IMR-90 (cell line): Measurements from ENCODE around the gene TRIM40. TPM values are rescaled to one million over a fixed set of nuclear protein-coding genes. Genes with fewer than 3 reads are reported as not detected.

Experiments
- ATAC-seq: fragments of 200-7000 bp; cut with Tn5 transposase; 2 replicates; pipeline ENCODE4 v1.9.1; 2020; ENCODE audit warnings: low read depth, mild to moderate bottlenecking, moderate library complexity
- BruUV-seq: library from RNA; stranded (reverse); fragments of 400-500 nt; replicated peaks from 2 replicates; lab custom pipeline; 2021; lab: Mats Ljungman, UMichigan
- CTCF ChIA-PET: fragments of 300-600 bp; formaldehyde crosslinking; extraction: SDS; loops from one replicate; lab custom pipeline; 2021; ENCODE audit warnings: antibody characterized with exemption; lab: Yijun Ruan, JAX
- POLR2A ChIA-PET: fragments of 300-600 bp; sonication (Branson Sonifier 250); formaldehyde crosslinking; loops from one replicate; lab custom pipeline; 2022; ENCODE audit warnings: antibody characterized with exemption; ENCODE audit not compliant: unreplicated experiment; lab: Charles Lee
- DNase-seq: peaks from one replicate; pipeline ENCODE4 v3.0.0; 2013
- H2AFZ ChIP-seq: replicated peaks from 2 replicates; pipeline ENCODE3; 2013; ENCODE audit warnings: low read length, mild to moderate bottlenecking; ENCODE audit not compliant: poor library complexity
- H2AK5ac ChIP-seq: 2 replicates; pipeline ENCODE4 v1.6.1; 2013; ENCODE audit warnings: low read depth, low read length, inconsistent platforms
- H2AK9ac ChIP-seq: replicated peaks from 2 replicates; pipeline ENCODE3; 2013; ENCODE audit warnings: mild to moderate bottlenecking, low read depth, low read length, moderate library complexity; ENCODE audit not compliant: poor library complexity
- H2BK120ac ChIP-seq: 2 replicates; pipeline ENCODE4 v1.6.1; 2013; ENCODE audit warnings: low read depth, low read length, inconsistent platforms
- H2BK15ac ChIP-seq: 3 replicates; pipeline ENCODE4 v1.6.1; 2013; ENCODE audit warnings: low read depth, low read length, inconsistent platforms
- H2BK20ac ChIP-seq: 2 replicates; pipeline ENCODE4 v1.6.1; 2013; ENCODE audit warnings: low read depth, mild to moderate bottlenecking, inconsistent platforms, low read length, moderate library complexity
- H2BK5ac ChIP-seq: 2 replicates; pipeline ENCODE4 v1.6.1; 2013; ENCODE audit warnings: mild to moderate bottlenecking, low read depth, low read length, inconsistent platforms; ENCODE audit not compliant: poor library complexity, severe bottlenecking
- H3K14ac ChIP-seq: replicated peaks from 2 replicates; pipeline ENCODE4 v1.6.1; 2013; ENCODE audit warnings: low read depth, low read length, inconsistent platforms
- H3K18ac ChIP-seq: 2 replicates; pipeline ENCODE4 v1.6.1; 2013; ENCODE audit warnings: low read depth, low read length, control low read depth
- H3K23ac ChIP-seq: 2 replicates; pipeline ENCODE4 v1.6.1; 2013; ENCODE audit warnings: low read depth, low read length, inconsistent platforms
- H3K27ac ChIP-seq: 2 replicates; pipeline ENCODE4 v1.5.1; 2013; ENCODE audit warnings: mild to moderate bottlenecking, control low read depth, low read length; ENCODE audit not compliant: insufficient read depth
- H3K27me3 ChIP-seq: 2 replicates; pipeline ENCODE4 v1.6.1; 2013; ENCODE audit warnings: low read length; ENCODE audit not compliant: control insufficient read depth, insufficient read depth
- H3K36me3 ChIP-seq: 2 replicates; pipeline ENCODE4 v1.6.1; 2013; ENCODE audit warnings: low read length, mixed read lengths; ENCODE audit not compliant: control insufficient read depth, insufficient read depth
- H3K4ac ChIP-seq: 2 replicates; pipeline ENCODE4 v1.6.1; 2013; ENCODE audit warnings: low read depth, low read length, inconsistent platforms
- H3K4me1 ChIP-seq: 2 replicates; pipeline ENCODE4 v1.6.1; 2013; ENCODE audit warnings: low read length, mixed read lengths; ENCODE audit not compliant: control insufficient read depth, insufficient read depth
- H3K4me2 ChIP-seq: 2 replicates; pipeline ENCODE4 v1.6.1; 2013; ENCODE audit warnings: low read depth, mild to moderate bottlenecking, control low read depth, low read length, moderate library complexity
- H3K4me3 ChIP-seq: 2 replicates; pipeline ENCODE4 v1.5.1; 2013; ENCODE audit warnings: low read depth, mild to moderate bottlenecking, control low read depth, low read length, moderate library complexity; ENCODE audit not compliant: insufficient read depth
- H3K56ac ChIP-seq: 2 replicates; pipeline ENCODE4 v1.6.1; 2013; ENCODE audit warnings: low read length, inconsistent platforms; ENCODE audit not compliant: insufficient read depth; ENCODE audit errors: extremely low read depth
- H3K79me1 ChIP-seq, 2 experiments: 2 replicates each; pipeline ENCODE4 v1.6.1; 2013; ENCODE audit warnings: low read length in 2 of 2, inconsistent platforms in 1 of 2, low read depth in 1 of 2
- H3K9ac ChIP-seq: 2 replicates; pipeline ENCODE4 v1.6.1; 2013; ENCODE audit warnings: low read depth, low read length, control low read depth
- H3K9me1 ChIP-seq: 2 replicates; pipeline ENCODE4 v1.6.1; 2013; ENCODE audit warnings: low read length, inconsistent platforms; ENCODE audit not compliant: insufficient read depth
- H3K9me3 ChIP-seq: 2 replicates; pipeline ENCODE4 v1.6.1; 2013; ENCODE audit warnings: low read length; ENCODE audit not compliant: control insufficient read depth, insufficient read depth
- H4K20me1 ChIP-seq: 2 replicates; pipeline ENCODE4 v1.6.1; 2013; ENCODE audit warnings: low read length, inconsistent platforms; ENCODE audit not compliant: insufficient read depth
- H4K5ac ChIP-seq: 2 replicates; pipeline ENCODE4 v1.6.1; 2013; ENCODE audit warnings: mild to moderate bottlenecking, low read depth, low read length, control low read depth
- H4K8ac ChIP-seq, 2 experiments: 2 replicates each; pipeline ENCODE4 v1.6.1; 2013; ENCODE audit warnings: low read depth in 2 of 2, low read length in 2 of 2, control low read depth in 1 of 2, inconsistent platforms in 1 of 2
- H4K91ac ChIP-seq: 2 replicates; pipeline ENCODE4 v1.6.1; 2013; ENCODE audit warnings: low read depth, low read length, inconsistent platforms; ENCODE audit not compliant: insufficient read depth
- CHD1 ChIP-seq: IDR thresholded peaks from 2 replicates; pipeline ENCODE4 v1.6.1; 2012; ENCODE audit warnings: low read depth, low read length, improper control_type of control experiment
- ELK1 ChIP-seq: fragments of 150-350 bp; IDR thresholded peaks from 2 replicates; pipeline ENCODE4 v1.6.1; 2016; ENCODE audit warnings: low read depth, mild to moderate bottlenecking, low read length, moderate library complexity, borderline replicate concordance
- MAFK ChIP-seq: IDR thresholded peaks from 2 replicates; pipeline ENCODE4 v1.6.1; 2012; ENCODE audit warnings: low read depth, low read length, improper control_type of control experiment
- MXI1 ChIP-seq: IDR thresholded peaks from 2 replicates; pipeline ENCODE4 v1.6.1; 2012; ENCODE audit warnings: low read depth, mild to moderate bottlenecking, low read length, moderate library complexity, borderline replicate concordance
- RCOR1 ChIP-seq: IDR thresholded peaks from 2 replicates; pipeline ENCODE4 v1.6.1; 2012; ENCODE audit warnings: mild to moderate bottlenecking, low read length, improper control_type of control experiment; ENCODE audit not compliant: insufficient replicate concordance
- USF2 ChIP-seq: fragments of 150-350 bp; IDR thresholded peaks from 2 replicates; pipeline ENCODE4 v1.6.1; 2017; ENCODE audit warnings: mild to moderate bottlenecking, antibody characterized with exemption, low read length, low read depth
- WGBS, 2 experiments: methylation state at CpG; one replicate each; pipeline versions ENCODE4 v1.1.5 to v1.1.7; 2013; ENCODE audit warnings: missing lambda C conversion rate in 2 of 2; ENCODE audit not compliant: insufficient read length in 1 of 2; ENCODE audit errors: extremely low coverage in 2 of 2; 5-methylcytosine and 5-hydroxymethylcytosine counted together
- dilution Hi-C: fragments of 300-500 bp; cut with HindIII; formaldehyde crosslinking; loops from one replicate; pipeline ENCODE4 v1.14.3; 2018; ENCODE audit warnings: low sequenced_read_pairs; ENCODE audit not compliant: unreplicated experiment
- in situ Hi-C: fragments of 300-500 bp; cut with MboI; formaldehyde crosslinking; loops from 3 replicates; pipeline ENCODE4 v1.14.3; 2019; ENCODE audit warnings: low sequenced_read_pairs, inconsistent platforms, mixed read lengths
- intact Hi-C: fragments of 100-400 bp; cut with micrococcal nuclease; formaldehyde crosslinking; loops from 2 replicates; pipeline ENCODE4 v1.10.0; 2022
- polyA plus RNA-seq, 3 experiments: library from polyadenylated mRNA; depleted of rRNA; stranded (reverse); fragments of >200 nt; gene quantifications; 2 replicates each; pipeline ENCODE4 v1.2.3, GENCODE V29; 2012; ENCODE audit warnings: low replicate concordance in 1 of 3
- total RNA-seq: library from RNA; depleted of rRNA; stranded (reverse); fragments of >200 nt; gene quantifications from 2 replicates; pipeline ENCODE4 v1.2.3, GENCODE V29; 2012

Gene TRIM40
- total and polyA plus RNA-seq, 2 of the 4 experiments (the other 2 are of a cell fraction), result not detected

GRCh38 chr6:30160785-30161531, 25.0 kb downstream of the TRIM40 start, which contains the start of gene TRIM10:
TRIM10 (minus strand) TSS chr6:30161211; CDS start chr6:30160858, 353 bp downstream.
- Histone ChIP-seq H2BK120ac (no peak within 1 kb of the TSS), H3K27ac (no peak within 1 kb of the TSS), H2AFZ (no peak within 1 kb of the TSS), H3K4me2 (no peak within 1 kb of the TSS), H3K9me3 (no peaks in the 10 kb centered on the region), H3K18ac (no peak within 1 kb of the TSS), H3K4me3 (no peak within 1 kb of the TSS), H4K20me1 (no peaks in the 10 kb centered on the region), H3K23ac (no peak within 1 kb of the TSS), H3K4ac (no peak within 1 kb of the TSS), H2BK5ac (no peak within 1 kb of the TSS), H4K5ac (no peak within 1 kb of the TSS), H3K27me3 (peaks cover 27% of the 10 kb centered on the region; the same call in 1 of the 2 replicates), H3K56ac (no peak within 1 kb of the TSS), H3K4me1 (no peaks in the 10 kb centered on the region), H2BK15ac (no peak within 1 kb of the TSS), H3K9ac (no peak within 1 kb of the TSS), H3K36me3 (no peaks in the 10 kb centered on the region), H2AK5ac (no peak within 1 kb of the TSS), H3K14ac (no peak within 1 kb of the TSS), H4K8ac (no peak within 1 kb of the TSS), H4K91ac (no peak within 1 kb of the TSS), H3K9me1 (no peaks in the 10 kb centered on the region), H2AK9ac (no peak within 1 kb of the TSS), H2BK20ac (no peak within 1 kb of the TSS), H3K79me1 (no peaks in the 10 kb centered on the region)
- intact Hi-C loops, result no loop called here
- DNase-seq, result no peak
- TF ChIP-seq MAFK, result no peak
- TF ChIP-seq RCOR1, result no peak
- no peak for TF ChIP-seq USF2
- no peak for TF ChIP-seq ELK1
- TF ChIP-seq CHD1, result no peak
- TF ChIP-seq MXI1, result no peak
- 0% methylated on average over 1 of the region's 4 CpGs; no CpG with 5 or more reads in 1 of the 2 experiments for WGBS, 2 experiments
- dilution Hi-C loops, result no loop called here
- no peak for ATAC-seq
- ChIA-PET POLR2A (no interaction called here), CTCF (no interaction called here)
- no TSS peak for BruUV-seq
- in situ Hi-C loops, result no loop called here
